Measurements from ENCODE around the gene TSSK6.
"Not testable (repeated sequence)": the region's sequence is repeated elsewhere in the genome, so short reads cannot be mapped to it uniquely, and the experiment has no call there.

TSSK6 gene

GRCh38 chr19:19485998-19486290 lies 29.4 kb downstream of the TSSK6 start:
- no peak for DNase-seq

- DNase-seq = no peak
These were observed 30.0 kb downstream of the TSSK6 start for GRCh38 chr19:19485161-19485997.

GRCh38 chr19:19482809-19483596 lies 32.3 kb downstream of the TSSK6 start:
- no peak for DNase-seq

GRCh38 chr19:19480688-19481087 lies 34.7 kb downstream of the TSSK6 start:
- no peak for DNase-seq

- DNase-seq = no peak
These were observed 37.5 kb downstream of the TSSK6 start for GRCh38 chr19:19477705-19478383.

- no peak for DNase-seq
These were observed 39.2 kb downstream of the TSSK6 start for GRCh38 chr19:19475849-19476828.

GRCh38 chr19:19475015-19475765 lies 40.2 kb downstream of the TSSK6 start:
- no peak for DNase-seq

GRCh38 chr19:19472106-19472505 lies 43.2 kb downstream of the TSSK6 start:
- not testable (repeated sequence) for DNase-seq

GRCh38 chr19:19471682-19472081 lies 43.7 kb downstream of the TSSK6 start:
- DNase-seq = no peak

- no peak for DNase-seq
These were observed 44.8 kb downstream of the TSSK6 start for GRCh38 chr19:19470579-19470978.

- no peak for DNase-seq
These were observed 46.8 kb downstream of the TSSK6 start for GRCh38 chr19:19468424-19469050.

GRCh38 chr19:19466201-19466600 lies 49.1 kb downstream of the TSSK6 start:
- DNase-seq = no peak

GRCh38 chr19:19465436-19466070 lies 49.8 kb downstream of the TSSK6 start:
- no peak for DNase-seq

- DNase-seq = no peak
These were observed 50.8 kb downstream of the TSSK6 start for GRCh38 chr19:19464339-19465098.
